Stimulated activated CD4-positive, alpha-beta T cell treated with anti-CD3 and anti-CD28 coated beads, Interleukin-2, amount 100 ng/mL, for 24 hours (primary cell): ENCODE results near the gene PTGFRN.
"Not testable (repeated sequence)": the region's sequence is repeated elsewhere in the genome, so short reads cannot be mapped to it uniquely, and the experiment has no call there.

ENCODE experiments used
- DNase-seq, 2 donors: peaks; one replicate each; pipeline ENCODE4 v3.0.0-alpha.2; 2020

Gene PTGFRN

GRCh38 chr1:116918714-116919357 lies 9.1 kb downstream of the PTGFRN start:
- no peak for DNase-seq

- no peak for DNase-seq
Observed at GRCh38 chr1:116919802-116920201, 10.1 kb downstream of the PTGFRN start.

DNA sequence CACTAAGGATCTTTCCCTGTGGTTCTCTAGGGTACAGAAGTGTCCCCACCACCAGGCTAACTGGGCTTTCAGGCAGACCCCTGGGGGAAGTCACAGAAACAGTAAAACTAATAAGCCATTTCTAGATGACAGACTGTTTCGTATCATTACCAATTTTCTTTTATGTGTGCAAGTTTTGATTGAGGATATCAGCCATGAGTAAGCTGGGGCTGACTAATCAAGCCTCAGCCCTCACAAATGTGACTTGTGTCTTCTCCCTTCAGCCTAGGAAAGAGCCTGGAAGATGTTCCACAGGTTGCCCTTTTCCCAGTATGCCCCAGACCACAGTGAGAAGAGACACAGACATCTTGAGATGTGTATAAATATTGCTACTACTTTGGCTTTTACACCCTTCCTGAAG lies 10.5 kb downstream of the PTGFRN start:
- no peak for DNase-seq

DNA sequence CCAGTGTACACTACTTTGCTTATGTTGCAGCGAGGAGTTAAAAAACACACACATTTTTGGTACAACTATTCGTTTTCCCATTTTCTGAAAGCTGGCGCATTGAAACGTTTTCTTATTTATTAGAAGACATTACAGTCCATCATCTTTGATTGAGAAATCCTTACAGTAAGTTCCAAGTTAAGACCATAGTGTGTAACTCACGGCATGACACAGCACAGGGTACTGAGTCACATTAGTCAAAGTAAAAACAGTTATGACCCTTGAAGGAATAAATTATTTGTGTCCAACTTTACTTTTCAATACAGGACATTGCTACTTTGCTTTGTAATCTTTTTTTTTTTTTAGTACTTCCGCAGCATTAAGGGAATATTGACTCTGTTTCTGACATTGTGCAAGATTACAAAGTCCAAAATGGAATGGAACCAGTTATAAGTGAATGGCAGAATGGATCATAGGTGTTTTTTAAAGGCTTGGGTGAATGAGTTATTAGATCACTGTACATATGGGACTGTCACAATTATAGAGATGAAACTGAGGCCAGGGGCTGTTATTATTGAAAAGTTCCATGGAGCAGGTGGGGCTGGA lies 11.7 kb downstream of the PTGFRN start:
- no peak for DNase-seq

GRCh38 chr1:116921937-116922336 lies 12.2 kb downstream of the PTGFRN start:
- DNase-seq = no peak

GRCh38 chr1:116923421-116923820 lies 13.7 kb downstream of the PTGFRN start:
- no peak for DNase-seq

- no peak for DNase-seq
Observed at GRCh38 chr1:116927049-116927798, 17.5 kb downstream of the PTGFRN start.

DNA sequence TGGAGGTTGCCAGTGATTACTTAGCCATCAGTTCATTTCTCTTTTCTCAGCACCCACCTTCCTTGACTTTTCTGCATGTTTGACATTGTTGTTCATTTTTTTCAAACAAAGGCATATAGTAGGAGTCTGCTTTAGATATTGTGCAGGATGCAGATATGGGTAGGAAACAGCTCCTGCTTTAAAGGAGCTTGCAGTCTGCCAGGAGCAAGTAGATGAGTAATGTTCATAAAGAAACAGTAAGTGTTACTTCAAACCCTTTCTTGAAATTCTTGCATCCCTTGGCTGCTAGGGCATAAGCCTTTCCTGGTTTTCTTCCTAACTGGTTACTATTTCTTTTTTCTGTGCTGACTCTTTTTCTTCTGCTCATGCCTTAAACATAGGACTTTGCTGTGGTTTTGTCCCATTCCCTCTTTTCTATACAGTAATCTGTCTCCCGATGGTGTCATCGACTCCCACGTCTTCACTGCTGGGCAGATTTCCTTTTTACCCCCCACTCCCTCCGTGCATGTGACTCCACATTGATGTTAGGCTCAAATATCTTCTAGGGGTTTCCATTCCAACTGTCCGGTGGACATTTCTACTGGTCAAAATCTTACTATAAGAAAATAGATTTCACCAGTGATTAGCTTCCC lies 20.4 kb downstream of the PTGFRN start:
- no peak for DNase-seq

DNA sequence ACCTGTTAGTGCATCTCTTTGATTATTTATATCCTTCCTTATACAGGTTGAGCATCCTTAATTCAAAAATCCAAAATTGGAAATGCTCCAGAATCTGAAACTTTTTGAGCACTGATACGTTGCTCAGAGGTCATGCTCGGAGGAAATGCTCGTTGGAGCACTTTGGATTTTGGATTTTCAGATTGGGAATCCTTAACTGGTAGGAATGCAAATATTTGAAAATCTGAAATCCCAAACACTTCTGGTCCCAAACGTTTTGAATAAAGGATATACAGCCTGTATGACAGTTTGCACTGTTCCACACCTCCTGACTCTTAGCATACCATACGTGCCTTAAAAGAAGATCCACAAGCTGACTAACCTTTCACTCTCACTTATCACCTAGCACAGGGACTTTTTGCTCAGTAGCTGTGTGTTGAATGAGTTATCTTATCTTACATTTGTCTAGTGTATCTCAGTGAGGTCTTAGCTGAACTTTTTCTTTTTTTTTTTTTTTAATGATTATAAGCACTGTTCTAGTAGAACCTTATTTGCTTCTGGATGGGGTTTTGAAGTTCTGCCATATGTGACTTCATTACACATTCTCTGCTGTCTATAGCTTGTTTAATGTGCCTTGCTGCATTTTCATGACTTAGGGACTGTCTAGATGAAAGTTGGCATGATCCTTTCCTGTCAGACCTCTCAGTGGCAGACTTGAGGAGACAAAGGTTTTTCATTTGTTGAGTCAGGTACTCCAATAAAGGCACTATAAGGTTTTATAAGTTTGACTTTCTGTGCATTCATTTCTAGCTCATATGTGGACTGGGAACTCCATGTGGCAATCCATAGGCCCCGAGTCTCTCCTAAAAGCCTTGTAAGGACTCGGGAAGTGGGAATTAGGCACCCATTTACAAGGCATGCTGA lies 21.6 kb downstream of the PTGFRN start:
- DNase-seq = no peak

GRCh38 chr1:116933606-116934515 lies 24.1 kb downstream of the PTGFRN start:
- no peak for DNase-seq

GRCh38 chr1:116934586-116935207 lies 25.0 kb downstream of the PTGFRN start:
- DNase-seq = no peak

DNA sequence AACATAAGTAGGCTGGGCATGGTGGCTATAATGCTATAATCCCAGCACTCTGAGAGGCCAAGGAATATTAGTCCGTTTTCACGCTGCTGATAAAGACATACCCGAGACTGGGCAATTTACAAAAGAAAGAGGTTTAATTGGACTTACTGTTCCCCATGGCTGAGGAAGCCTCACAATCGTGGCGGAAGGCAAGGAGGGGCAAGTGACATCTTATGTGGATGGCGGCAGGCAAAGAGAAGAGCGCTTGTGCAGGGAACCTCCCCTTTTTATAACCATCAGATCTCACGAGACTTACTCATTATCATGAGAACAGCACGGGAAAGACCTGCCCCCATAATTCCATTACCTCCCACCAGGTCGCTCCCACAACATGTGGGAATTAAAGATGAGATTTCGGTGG lies 28.5 kb downstream of the PTGFRN start:
- DNase-seq = no peak

- DNase-seq = not testable (repeated sequence)
Observed at GRCh38 chr1:116939780-116940543, 30.2 kb downstream of the PTGFRN start.

GRCh38 chr1:116940814-116941599 lies 31.3 kb downstream of the PTGFRN start:
- DNase-seq = no peak

DNA sequence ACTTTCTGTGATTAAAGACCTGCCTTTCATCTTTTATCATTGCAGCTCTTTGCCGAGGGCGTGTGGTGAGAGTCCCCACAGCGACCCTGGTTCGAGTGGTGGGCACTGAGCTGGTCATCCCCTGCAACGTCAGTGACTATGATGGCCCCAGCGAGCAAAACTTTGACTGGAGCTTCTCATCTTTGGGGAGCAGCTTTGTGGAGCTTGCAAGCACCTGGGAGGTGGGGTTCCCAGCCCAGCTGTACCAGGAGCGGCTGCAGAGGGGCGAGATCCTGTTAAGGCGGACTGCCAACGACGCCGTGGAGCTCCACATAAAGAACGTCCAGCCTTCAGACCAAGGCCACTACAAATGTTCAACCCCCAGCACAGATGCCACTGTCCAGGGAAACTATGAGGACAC lies 32.0 kb downstream of the PTGFRN start:
- no peak for DNase-seq

DNA sequence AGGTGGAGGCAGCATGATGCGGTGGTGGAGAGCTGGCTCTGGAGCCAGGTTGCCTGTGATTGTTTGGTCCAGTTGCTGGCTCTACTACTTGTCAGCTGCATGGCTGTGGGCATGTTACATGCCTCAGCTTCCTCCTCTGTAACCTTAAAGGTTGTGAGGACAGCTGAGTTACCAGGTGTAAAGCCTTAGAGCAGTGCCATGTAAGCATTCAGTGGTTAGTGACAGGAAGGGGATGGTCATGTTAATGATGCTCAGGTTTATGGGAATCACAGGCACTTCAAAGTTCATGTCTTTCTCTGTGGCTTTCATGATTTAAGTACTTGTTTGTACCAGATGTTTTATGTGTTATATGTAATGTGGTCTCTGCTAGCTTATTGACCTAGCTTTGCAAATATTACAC lies 32.6 kb downstream of the PTGFRN start:
- DNase-seq = no peak

- no peak for DNase-seq
Observed at GRCh38 chr1:116943438-116943837, 33.7 kb downstream of the PTGFRN start.

DNA sequence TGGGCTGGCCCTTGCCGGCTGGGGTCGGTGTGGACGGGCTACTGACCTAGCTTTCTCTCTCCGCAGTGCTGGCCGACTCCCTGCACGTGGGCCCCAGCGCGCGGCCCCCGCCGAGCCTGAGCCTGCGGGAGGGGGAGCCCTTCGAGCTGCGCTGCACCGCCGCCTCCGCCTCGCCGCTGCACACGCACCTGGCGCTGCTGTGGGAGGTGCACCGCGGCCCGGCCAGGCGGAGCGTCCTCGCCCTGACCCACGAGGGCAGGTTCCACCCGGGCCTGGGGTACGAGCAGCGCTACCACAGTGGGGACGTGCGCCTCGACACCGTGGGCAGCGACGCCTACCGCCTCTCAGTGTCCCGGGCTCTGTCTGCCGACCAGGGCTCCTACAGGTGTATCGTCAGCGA lies 34.9 kb downstream of the PTGFRN start:
- DNase-seq = no peak

DNA sequence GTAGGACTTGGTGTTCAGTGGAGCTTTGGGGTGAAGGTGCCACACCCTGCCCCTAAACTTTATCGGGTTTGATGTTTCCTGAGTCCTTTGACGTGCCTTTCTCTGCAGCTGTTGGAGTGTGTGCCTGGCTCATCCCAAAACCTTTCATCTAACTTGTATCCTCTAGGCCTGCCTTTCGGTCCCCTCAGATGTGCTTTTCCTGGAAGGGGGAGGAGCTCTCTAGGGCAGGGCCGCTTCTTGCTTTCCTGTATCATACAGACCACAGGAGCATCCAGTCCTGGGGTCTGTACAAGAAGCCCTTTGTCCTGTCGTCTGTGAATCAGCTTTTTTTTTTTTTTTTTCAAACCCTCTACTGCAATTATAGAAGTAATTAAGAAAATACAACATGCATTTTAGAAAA lies 35.7 kb downstream of the PTGFRN start:
- no peak for DNase-seq

DNA sequence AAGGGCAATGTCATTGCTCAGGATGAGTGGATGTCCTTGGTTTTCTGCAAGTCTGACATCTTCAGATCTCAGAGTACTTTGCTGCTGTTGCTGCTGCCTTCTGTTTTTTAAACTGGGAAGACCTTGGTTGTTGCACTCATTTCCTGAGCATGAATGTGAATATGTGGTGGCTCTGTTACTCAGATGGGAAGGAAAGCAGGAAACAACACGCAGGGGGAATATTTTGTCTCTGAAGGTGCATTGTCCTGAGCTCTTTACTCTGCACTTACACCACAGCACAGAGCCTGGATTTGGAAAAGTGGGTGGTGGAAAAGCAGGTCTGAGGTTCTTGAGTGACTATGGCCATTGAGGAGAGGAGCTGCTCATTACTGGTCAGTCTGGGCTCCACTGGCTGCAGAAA lies 36.3 kb downstream of the PTGFRN start:
- no peak for DNase-seq
